Gastroesophageal sphincter (tissue), 4 donors: ENCODE measurements around the gene NCF2. TPM values are rescaled to one million over a fixed set of nuclear protein-coding genes. Genes with fewer than 3 reads are reported as not detected.

Source experiments
- ATAC-seq: fragments of 150-250 bp; one replicate; pipeline ENCODE4 v1.9.1; 2016; ENCODE audit warnings: mild to moderate bottlenecking, moderate library complexity
- H3K27ac ChIP-seq, 4 donors: fragments of 200-600 bp; sonication (generic) in 3 of 4; 1 replicate in 3 of 4; 2 replicates in 1 of 4; pipeline ENCODE4 v1.5.1; 2016 to 2019
- H3K27me3 ChIP-seq: fragments of 200-600 bp; sonication (generic); one replicate; pipeline ENCODE4 v1.5.1; 2019
- H3K36me3 ChIP-seq, 2 donors: fragments of 200-600 bp; sonication (generic); one replicate each; pipeline ENCODE4 v1.5.1; 2019; ENCODE audit warnings: control low read depth in 1 of 2
- H3K4me1 ChIP-seq, 3 donors: fragments of 200-600 bp; sonication (generic); 1 replicate in 2 of 3; 2 replicates in 1 of 3; pipeline ENCODE4 v1.5.1; 2016 to 2019; ENCODE audit warnings: control low read depth in 2 of 3
- H3K4me3 ChIP-seq, 2 donors: fragments of 200-600 bp; sonication (generic); one replicate each; pipeline ENCODE4 v1.5.1; 2019; ENCODE audit warnings: mild to moderate bottlenecking in 1 of 2, moderate library complexity in 1 of 2
- H3K9me3 ChIP-seq, 3 donors: fragments of 200-600 bp; sonication (generic); one replicate each; pipeline ENCODE4 v1.5.1; 2017 to 2019; ENCODE audit warnings: control low read depth in 2 of 3
- CTCF ChIP-seq, 4 experiments: fragments of 200-600 bp in 2 of 4; fragments of 450-650 bp in 2 of 4; sonication (generic) in 1 of 4; IDR thresholded peaks; one replicate each; pipeline ENCODE4 v1.5.1; 2017 to 2019; ENCODE audit warnings: antibody characterized with exemption in 4 of 4, mild to moderate bottlenecking in 2 of 4, moderate library complexity in 2 of 4
- EP300 ChIP-seq: sonication (generic); formaldehyde crosslinking; IDR thresholded peaks from one replicate; pipeline ENCODE4 v1.6.1; 2017; ENCODE audit warnings: antibody characterized with exemption, mild to moderate bottlenecking
- POLR2A ChIP-seq, 2 donors: fragments of 450-650 bp; IDR thresholded peaks; one replicate each; pipeline ENCODE4 v1.6.1; 2017; ENCODE audit warnings: antibody characterized with exemption in 2 of 2, mild to moderate bottlenecking in 2 of 2, moderate library complexity in 1 of 2
- POLR2AphosphoS5 ChIP-seq: sonication (generic); formaldehyde crosslinking; IDR thresholded peaks from one replicate; pipeline ENCODE4 v1.6.1; 2017; ENCODE audit warnings: antibody characterized with exemption
- WGBS, 2 donors: methylation state at CpG; one replicate each; pipeline ENCODE4 v1.1.5; 2018; ENCODE audit warnings: low coverage in 1 of 2; 5-methylcytosine and 5-hydroxymethylcytosine counted together
- total RNA-seq, 4 donors: library from RNA; depleted of rRNA; stranded (reverse); fragments of >200 nt; gene quantifications; one replicate each; pipeline ENCODE4 v1.1.0, GENCODE V29; 2016

Gene NCF2
- total RNA-seq, 4 donors from 2014 or later, result 3.7 to 22.0 (median 13.8) TPM

- WGBS, 2 donors, result 78 to 85% methylated on average over 3 to 6 of the region's 6 CpGs
- Histone ChIP-seq H3K36me3 (no peaks in the 10 kb centered on the region), H3K9me3 (no peaks in the 10 kb centered on the region), H3K27ac (no peak overlapping the region), H3K27me3 (no peaks in the 10 kb centered on the region), H3K4me3 (no peak overlapping the region), H3K4me1 (no peaks in the 10 kb centered on the region)
- ATAC-seq, result peak; percentile 59
- TF ChIP-seq POLR2A (IDR thresholded peaks at IDR 0.05) (no peak), CTCF (IDR thresholded peaks at IDR 0.05) (no peak), POLR2AphosphoS5 (no peak), EP300 (no peak)
These were observed 6.8 kb downstream of the NCF2 start for GRCh38 chr1:183583466-183583865.

- H3K27ac ChIP-seq, result peak overlapping the region in 1 of 4 donors; percentile 1
- no peak overlapping the region for H3K4me3 ChIP-seq
- H3K36me3 ChIP-seq, result no peaks in the 10 kb centered on the region
- H3K9me3 ChIP-seq, result no peaks in the 10 kb centered on the region
- ATAC-seq, result no peak
- no peak for TF ChIP-seq EP300
- no peak for TF ChIP-seq POLR2A (IDR thresholded peaks at IDR 0.05)
- WGBS, 2 donors, result 87 to 100% methylated on average over 1 to 5 of the region's 12 CpGs
- no peaks in the 10 kb centered on the region for H3K27me3 ChIP-seq
- no peaks in the 10 kb centered on the region for H3K4me1 ChIP-seq
These were observed 8.1 kb downstream of the NCF2 start for GRCh38 chr1:183582021-183582713.

- no peaks in the 10 kb centered on the region for H3K9me3 ChIP-seq
- no peaks in the 10 kb centered on the region for H3K36me3 ChIP-seq
- H3K27me3 ChIP-seq, result no peaks in the 10 kb centered on the region
- peak overlapping the region in 1 of 4 donors; percentile 25 for H3K27ac ChIP-seq
- no peak for TF ChIP-seq CTCF (IDR thresholded peaks at IDR 0.05)
- TF ChIP-seq EP300, result no peak
- no peak for TF ChIP-seq POLR2AphosphoS5
- TF ChIP-seq POLR2A (IDR thresholded peaks at IDR 0.05), result no peak
- WGBS, 2 donors, result 65 to 80% methylated on average over 1 to 6 of the region's 8 CpGs
- peak; percentile 71 for ATAC-seq
- no peaks in the 10 kb centered on the region for H3K4me1 ChIP-seq
- H3K4me3 ChIP-seq, result no peak overlapping the region
These were observed 10.0 kb downstream of the NCF2 start for GRCh38 chr1:183580281-183580682.

- H3K36me3 ChIP-seq, result no peaks in the 10 kb centered on the region
- no CpG with 5 or more reads among the region's 2 CpGs for WGBS, 2 donors
- no peak for TF ChIP-seq POLR2A (IDR thresholded peaks at IDR 0.05)
- TF ChIP-seq EP300, result no peak
- H3K4me3 ChIP-seq, result no peak overlapping the region
- no peak overlapping the region for H3K27ac ChIP-seq
- H3K27me3 ChIP-seq, result no peaks in the 10 kb centered on the region
- no peak for ATAC-seq
- no peaks in the 10 kb centered on the region for H3K4me1 ChIP-seq
- no peaks in the 10 kb centered on the region for H3K9me3 ChIP-seq
These were observed 11.4 kb downstream of the NCF2 start for GRCh38 chr1:183578856-183579255.

- TF ChIP-seq POLR2A (IDR thresholded peaks at IDR 0.05), result no peak
- TF ChIP-seq POLR2AphosphoS5, result no peak
- TF ChIP-seq EP300, result no peak
- H3K27ac ChIP-seq, result peak overlapping the region in 1 of 4 donors; percentile 22
- no peaks in the 10 kb centered on the region for H3K27me3 ChIP-seq
- H3K36me3 ChIP-seq, result no peaks in the 10 kb centered on the region
- no peaks in the 10 kb centered on the region for H3K9me3 ChIP-seq
- H3K4me3 ChIP-seq, result no peak overlapping the region
- H3K4me1 ChIP-seq, result no peaks in the 10 kb centered on the region
- ATAC-seq, result peak; percentile 17
- WGBS, 2 donors, result 94 to 100% methylated on average over 3 to 7 of the region's 7 CpGs
These were observed 12.3 kb downstream of the NCF2 start for GRCh38 chr1:183577897-183578465.

- TF ChIP-seq POLR2AphosphoS5 (no peak), EP300 (no peak), CTCF (IDR thresholded peaks at IDR 0.05) (no peak), POLR2A (IDR thresholded peaks at IDR 0.05) (no peak)
- ATAC-seq, result no peak
- no peaks in the 10 kb centered on the region for H3K36me3 ChIP-seq
- H3K27me3 ChIP-seq, result no peaks in the 10 kb centered on the region
- H3K9me3 ChIP-seq, result no peaks in the 10 kb centered on the region
- no peak overlapping the region for H3K4me3 ChIP-seq
- peak overlapping the region in 2 of 4 donors; percentile 8 to 42 for H3K27ac ChIP-seq
- 57 to 77% methylated on average over 4 to 7 of the region's 8 CpGs for WGBS, 2 donors
- H3K4me1 ChIP-seq, result no peaks in the 10 kb centered on the region
These were observed 13.7 kb downstream of the NCF2 start for GRCh38 chr1:183576537-183576936.
